ENCODE results near the gene CLOCK.

GRCh38 chr4:55386073-55386472, 160.6 kb downstream of the CLOCK start:
- TF ChIP-seq MAX (IDR thresholded peaks at IDR 0.05) (no peak), CTCF (IDR thresholded peaks at IDR 0.05; ENCODE audit: control extremely low read depth in 1 of 3, insufficient read depth in 1 of 3, low read depth in 1 of 3, low read length in 3 of 3) (no peak), JUN (IDR thresholded peaks at IDR 0.05; ENCODE audit: low read depth, low read length) (no peak), GABPA (IDR thresholded peaks at IDR 0.05; ENCODE audit: borderline replicate concordance, insufficient read depth, low read length) (no peak), EP300 (IDR thresholded peaks at IDR 0.05; ENCODE audit: borderline replicate concordance in 1 of 2, low read depth in 2 of 2, low read length in 2 of 2) (no peak), KDM1A (IDR thresholded peaks at IDR 0.05; ENCODE audit: borderline replicate concordance, low read length) (no peak), POLR2AphosphoS5 (IDR thresholded peaks at IDR 0.05; ENCODE audit: low read depth, low read length) (no peak), ZNF274 (IDR thresholded peaks at IDR 0.05; ENCODE audit: borderline replicate concordance, extremely low read depth, low read length) (no peak), MAFK (IDR thresholded peaks at IDR 0.05; ENCODE audit: low read depth, low read length) (no peak), ATF3 (IDR thresholded peaks at IDR 0.05; ENCODE audit: insufficient read depth, low read depth, low read length) (no peak), TEAD4 (IDR thresholded peaks at IDR 0.05; ENCODE audit: low read depth, low read length) (no peak)

Data from H1 (cell line).